Activated naive CD4-positive, alpha-beta T cell treated with anti-CD3 and anti-CD28 coated beads for 36 hours (primary cell): Measurements from ENCODE around the gene PRR20G. TPM values are rescaled to one million over a fixed set of nuclear protein-coding genes. Genes with fewer than 3 reads are reported as not detected.

Experiments used
- CTCF ChIA-PET: fragments of 350-600 bp; sonication (Branson Sonifier 250); formaldehyde crosslinking; loops from one replicate; lab custom pipeline; 2021; ENCODE audit warnings: antibody characterized with exemption; lab: Charles Lee
- DNase-seq: peaks from one replicate; pipeline ENCODE4 v3.0.0-alpha.2; 2020
- H3K27ac Mint-ChIP-seq: one replicate; pipeline ENCODE4 v1.8.0; 2021; ENCODE audit warnings: mild to moderate bottlenecking, mixed read lengths
- H3K27me3 Mint-ChIP-seq: one replicate; pipeline ENCODE4 v1.8.0; 2021; ENCODE audit warnings: low read depth, mixed read lengths
- H3K36me3 Mint-ChIP-seq: one replicate; pipeline ENCODE4 v1.8.0; 2021; ENCODE audit warnings: low read depth, mixed read lengths
- H3K4me1 Mint-ChIP-seq: one replicate; pipeline ENCODE4 v1.8.0; 2021; ENCODE audit warnings: low read depth, mixed read lengths
- H3K4me3 Mint-ChIP-seq: one replicate; pipeline ENCODE4 v1.8.0; 2021; ENCODE audit warnings: mild to moderate bottlenecking, moderate library complexity, mixed read lengths
- H3K9me3 Mint-ChIP-seq: one replicate; pipeline ENCODE4 v1.8.0; 2021; ENCODE audit warnings: mixed read lengths
- intact Hi-C: fragments of 100-400 bp; cut with micrococcal nuclease; formaldehyde crosslinking; loops from one replicate; pipeline ENCODE4 v1.15.1; 2023
- total RNA-seq, 2 experiments: library from RNA; stranded (reverse); gene quantifications; one replicate each; pipeline ENCODE4 v1.2.3, GENCODE V29; 2021

The PRR20G gene
- total RNA-seq, 2 experiments from 2014 or later = not detected

DNA sequence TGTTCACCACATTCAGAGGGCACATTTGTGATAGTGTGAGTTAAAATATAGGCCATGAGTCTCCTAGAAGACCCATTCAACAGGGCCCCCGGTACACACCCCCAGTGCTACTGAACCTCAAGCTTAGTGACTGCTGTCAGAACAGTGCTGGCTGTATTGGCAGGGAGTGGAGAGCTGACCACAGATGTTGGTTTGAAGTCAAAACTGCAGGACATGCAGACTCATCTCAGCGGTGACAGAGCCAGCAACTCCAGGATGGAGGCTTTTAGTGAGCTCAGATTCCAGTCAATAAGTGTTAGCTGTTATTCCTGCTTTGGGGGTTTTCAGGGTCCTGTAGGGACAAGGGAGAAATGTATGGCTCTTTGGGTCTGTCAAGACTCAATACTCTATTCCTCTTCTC, 29.1 kb downstream of the PRR20G start:
- H3K27me3 Mint-ChIP-seq = peaks cover 4% of the 10 kb centered on the region
- no peak overlapping the region for H3K27ac Mint-ChIP-seq
- H3K4me1 Mint-ChIP-seq = no peaks in the 10 kb centered on the region
- no peak for DNase-seq
- CTCF ChIA-PET = no interaction called here
- H3K4me3 Mint-ChIP-seq = no peak overlapping the region
- H3K9me3 Mint-ChIP-seq = no peaks in the 10 kb centered on the region
- no peaks in the 10 kb centered on the region for H3K36me3 Mint-ChIP-seq
- intact Hi-C loops = no loop called here

DNA sequence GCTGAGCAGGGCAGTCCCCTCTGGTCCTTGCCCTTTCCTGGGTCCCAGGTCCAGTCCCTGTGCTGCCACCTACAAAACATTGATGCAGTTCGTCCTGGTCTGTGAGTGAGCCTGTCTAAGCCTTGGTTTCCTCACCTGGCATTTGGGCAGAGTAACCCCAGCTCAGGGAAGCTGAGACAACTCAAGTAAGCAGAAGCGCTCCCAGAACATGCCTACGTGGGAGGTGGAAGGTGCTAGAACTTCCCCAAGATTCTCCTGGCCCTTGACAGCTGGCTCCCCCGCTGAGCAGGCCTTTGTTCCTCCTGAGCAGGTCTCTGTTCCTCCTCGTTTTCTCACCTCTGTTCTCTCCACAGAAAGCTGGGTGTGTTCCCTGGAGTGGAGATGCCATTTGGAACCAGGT, 30.5 kb downstream of the PRR20G start:
- Mint-ChIP-seq H3K4me1 (no peaks in the 10 kb centered on the region), H3K9me3 (no peaks in the 10 kb centered on the region), H3K4me3 (no peak overlapping the region), H3K27me3 (peaks cover 4% of the 10 kb centered on the region), H3K36me3 (no peaks in the 10 kb centered on the region), H3K27ac (no peak overlapping the region)
- no peak for DNase-seq
- CTCF ChIA-PET = no interaction called here
- intact Hi-C loops = no loop called here

- CTCF ChIA-PET = no interaction called here
- no peak for DNase-seq
- Mint-ChIP-seq H3K4me3 (no peak overlapping the region), H3K36me3 (no peaks in the 10 kb centered on the region), H3K9me3 (no peaks in the 10 kb centered on the region), H3K27me3 (peaks cover 4% of the 10 kb centered on the region), H3K4me1 (no peaks in the 10 kb centered on the region), H3K27ac (no peak overlapping the region)
- intact Hi-C loops = no loop called here
These were observed 31.0 kb downstream of the PRR20G start for GRCh38 chr3:127256733-127257271.

- Mint-ChIP-seq H3K27me3 (peaks cover 4% of the 10 kb centered on the region), H3K4me3 (no peak overlapping the region), H3K4me1 (no peaks in the 10 kb centered on the region), H3K27ac (no peak overlapping the region), H3K9me3 (no peaks in the 10 kb centered on the region), H3K36me3 (no peaks in the 10 kb centered on the region)
- no peak for DNase-seq
- CTCF ChIA-PET = no interaction called here
- intact Hi-C loops = no loop called here
These were observed 31.7 kb downstream of the PRR20G start for GRCh38 chr3:127256138-127256537.

DNA sequence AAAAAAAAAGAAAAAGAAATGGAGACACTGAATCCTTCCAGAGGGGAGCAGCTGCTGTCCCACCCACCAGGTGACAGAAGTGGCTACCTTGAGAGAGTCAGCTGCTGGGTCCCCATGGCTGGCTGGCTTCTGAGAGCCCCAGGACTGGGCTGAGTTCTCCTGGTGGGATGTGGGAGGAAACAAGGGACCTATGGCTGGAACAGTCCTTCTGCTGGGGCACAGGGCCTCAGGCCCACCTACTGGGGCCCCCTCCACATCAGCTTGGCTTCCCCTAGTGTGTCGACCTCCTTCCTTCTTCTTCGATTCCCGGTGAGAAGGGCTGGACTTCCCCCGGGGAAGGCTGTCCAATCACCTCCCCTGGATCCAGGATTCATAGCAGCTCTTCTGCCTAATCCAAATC, 32.3 kb downstream of the PRR20G start:
- peaks cover 4% of the 10 kb centered on the region for H3K27me3 Mint-ChIP-seq
- no peaks in the 10 kb centered on the region for H3K36me3 Mint-ChIP-seq
- no peak for DNase-seq
- no peak overlapping the region for H3K27ac Mint-ChIP-seq
- CTCF ChIA-PET = no interaction called here
- no peak overlapping the region for H3K4me3 Mint-ChIP-seq
- H3K9me3 Mint-ChIP-seq = no peaks in the 10 kb centered on the region
- no peaks in the 10 kb centered on the region for H3K4me1 Mint-ChIP-seq
- intact Hi-C loops = no loop called here

DNA sequence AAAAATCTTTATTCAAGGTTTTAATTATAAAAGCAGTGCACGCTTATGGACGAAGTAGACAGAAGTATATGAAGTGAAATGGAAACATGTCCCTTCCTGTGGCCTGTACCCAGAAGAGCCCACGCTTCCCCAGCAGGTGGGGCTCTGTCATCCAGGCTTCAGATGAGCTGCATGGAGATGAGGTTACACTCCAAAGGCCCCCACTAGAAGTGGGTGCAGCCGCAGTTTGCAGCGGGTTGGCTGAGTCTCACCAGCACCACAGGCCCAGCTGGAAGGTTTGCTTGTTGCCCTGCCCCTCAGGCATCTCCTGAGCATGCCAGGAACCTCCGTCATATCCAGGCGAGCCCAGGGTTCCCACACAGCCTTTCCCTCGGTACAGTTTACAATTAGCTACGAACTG, 33.1 kb downstream of the PRR20G start:
- no peaks in the 10 kb centered on the region for H3K36me3 Mint-ChIP-seq
- DNase-seq = no peak
- H3K27ac Mint-ChIP-seq = no peak overlapping the region
- intact Hi-C loops = no loop called here
- H3K4me1 Mint-ChIP-seq = no peaks in the 10 kb centered on the region
- CTCF ChIA-PET = interaction anchor here (0.5 to 1.0 kb wide), 3 partner anchors 9 to 273 kb away, joined by 4 to 5 read pairs (median 5); no protein-coding TSS in a partner anchor
- H3K9me3 Mint-ChIP-seq = no peaks in the 10 kb centered on the region
- peaks cover 4% of the 10 kb centered on the region for H3K27me3 Mint-ChIP-seq
- H3K4me3 Mint-ChIP-seq = no peak overlapping the region

- no peak overlapping the region for H3K27ac Mint-ChIP-seq
- H3K27me3 Mint-ChIP-seq = peaks cover 4% of the 10 kb centered on the region
- H3K4me3 Mint-ChIP-seq = no peak overlapping the region
- H3K4me1 Mint-ChIP-seq = no peaks in the 10 kb centered on the region
- no peaks in the 10 kb centered on the region for H3K36me3 Mint-ChIP-seq
- intact Hi-C loops = no loop called here
- CTCF ChIA-PET = interaction anchor here (0.5 to 1.0 kb wide), 2 partner anchors 57 to 273 kb away, joined by 5 read pairs; no protein-coding TSS in a partner anchor
- peaks cover 2% of the 10 kb centered on the region for H3K9me3 Mint-ChIP-seq
- DNase-seq = no peak
These were observed 33.7 kb downstream of the PRR20G start for GRCh38 chr3:127254033-127254644.

GRCh38 chr3:127253491-127253890, 34.4 kb downstream of the PRR20G start:
- no peaks in the 10 kb centered on the region for H3K36me3 Mint-ChIP-seq
- CTCF ChIA-PET = no interaction called here
- no peak overlapping the region for H3K4me3 Mint-ChIP-seq
- DNase-seq = no peak
- peaks cover 4% of the 10 kb centered on the region for H3K27me3 Mint-ChIP-seq
- H3K4me1 Mint-ChIP-seq = no peaks in the 10 kb centered on the region
- H3K27ac Mint-ChIP-seq = no peak overlapping the region
- H3K9me3 Mint-ChIP-seq = peaks cover 5% of the 10 kb centered on the region
- intact Hi-C loops = no loop called here

GRCh38 chr3:127252446-127252845, 35.4 kb downstream of the PRR20G start:
- Mint-ChIP-seq H3K36me3 (no peaks in the 10 kb centered on the region), H3K27me3 (peaks cover 4% of the 10 kb centered on the region), H3K4me3 (no peak overlapping the region), H3K4me1 (no peaks in the 10 kb centered on the region), H3K9me3 (peaks cover 14% of the 10 kb centered on the region), H3K27ac (no peak overlapping the region)
- CTCF ChIA-PET = no interaction called here
- intact Hi-C loops = no loop called here
- DNase-seq = no peak

DNA sequence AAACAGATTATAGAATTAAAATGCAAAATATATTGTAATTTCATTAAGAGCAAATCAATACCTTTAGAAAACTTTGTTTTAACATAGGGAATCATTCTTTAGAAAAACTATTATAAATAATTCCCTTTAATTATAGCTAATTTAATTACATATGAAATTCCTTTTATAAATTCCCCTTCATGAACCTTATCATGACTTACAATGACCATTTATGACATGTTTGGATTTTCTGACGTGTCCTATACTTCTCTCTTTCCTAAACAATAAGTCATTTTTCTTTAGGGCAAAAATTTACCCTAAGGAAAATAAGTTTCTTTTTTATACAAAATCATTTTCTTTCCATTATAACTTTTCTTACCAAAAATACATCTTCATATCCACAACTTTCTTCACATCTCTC, 37.8 kb downstream of the PRR20G start:
- Mint-ChIP-seq H3K4me3 (no peak overlapping the region), H3K27me3 (peaks cover 2% of the 10 kb centered on the region), H3K36me3 (peaks cover 6% of the 10 kb centered on the region), H3K4me1 (no peaks in the 10 kb centered on the region), H3K27ac (no peak overlapping the region), H3K9me3 (peaks cover 38% of the 10 kb centered on the region)
- intact Hi-C loops = no loop called here
- CTCF ChIA-PET = no interaction called here
- DNase-seq = no peak

GRCh38 chr3:127247292-127247691, 40.6 kb downstream of the PRR20G start:
- no peaks in the 10 kb centered on the region for H3K27me3 Mint-ChIP-seq
- DNase-seq = no peak
- no peak overlapping the region for H3K4me3 Mint-ChIP-seq
- intact Hi-C loops = no loop called here
- H3K4me1 Mint-ChIP-seq = no peaks in the 10 kb centered on the region
- CTCF ChIA-PET = no interaction called here
- no peak overlapping the region for H3K27ac Mint-ChIP-seq
- peaks cover 47% of the 10 kb centered on the region for H3K9me3 Mint-ChIP-seq
- H3K36me3 Mint-ChIP-seq = peaks cover 6% of the 10 kb centered on the region

DNA sequence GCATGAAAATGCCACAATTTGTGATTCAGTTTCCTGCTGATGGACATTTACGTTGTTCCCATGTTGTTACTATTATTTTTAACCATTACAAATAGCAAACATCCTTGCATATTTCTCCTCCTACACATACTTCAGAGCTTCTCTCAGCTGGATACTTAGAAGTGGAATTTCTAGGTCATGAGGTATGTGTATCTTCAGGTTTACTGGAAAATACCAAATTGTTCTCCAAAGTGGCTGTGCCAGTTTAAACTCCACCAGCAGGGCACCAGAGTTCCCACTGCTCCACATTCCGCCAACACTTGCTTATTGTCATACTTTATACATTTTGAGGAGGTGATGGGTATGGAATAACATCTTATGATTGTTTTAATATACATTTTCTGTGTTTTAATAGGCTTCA, 49.2 kb downstream of the PRR20G start:
- Mint-ChIP-seq H3K36me3 (peaks cover 2% of the 10 kb centered on the region), H3K27me3 (peaks cover 2% of the 10 kb centered on the region), H3K4me3 (no peak overlapping the region), H3K9me3 (peaks cover 16% of the 10 kb centered on the region), H3K27ac (no peak overlapping the region), H3K4me1 (no peaks in the 10 kb centered on the region)
- CTCF ChIA-PET = no interaction called here
- intact Hi-C loops = no loop called here
- no peak for DNase-seq

DNA sequence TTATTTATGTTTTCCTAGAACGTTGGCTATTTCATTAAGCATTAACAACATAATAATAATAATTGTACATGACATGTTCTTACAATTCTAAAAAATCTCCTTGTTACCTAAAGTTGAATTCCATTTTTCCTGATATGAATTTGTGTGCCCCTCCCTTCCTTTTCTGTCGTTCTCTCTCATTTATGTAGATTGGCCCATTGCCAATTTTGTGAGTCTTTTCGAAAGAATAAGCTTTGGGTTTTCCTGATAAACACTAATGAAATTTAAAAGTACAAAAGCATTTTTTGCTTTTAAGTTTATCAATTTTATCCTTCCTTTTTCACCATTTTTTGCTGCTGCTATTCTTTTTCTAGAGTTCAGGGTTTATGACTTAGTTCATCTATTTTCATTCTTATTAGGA, 50.0 kb downstream of the PRR20G start:
- CTCF ChIA-PET = no interaction called here
- Mint-ChIP-seq H3K27ac (no peak overlapping the region), H3K4me1 (no peaks in the 10 kb centered on the region), H3K36me3 (peaks cover 2% of the 10 kb centered on the region), H3K4me3 (no peak overlapping the region), H3K27me3 (peaks cover 2% of the 10 kb centered on the region), H3K9me3 (peaks cover 15% of the 10 kb centered on the region)
- intact Hi-C loops = no loop called here
- DNase-seq = no peak
